ENCODE data around the gene GCC2.

DNA sequence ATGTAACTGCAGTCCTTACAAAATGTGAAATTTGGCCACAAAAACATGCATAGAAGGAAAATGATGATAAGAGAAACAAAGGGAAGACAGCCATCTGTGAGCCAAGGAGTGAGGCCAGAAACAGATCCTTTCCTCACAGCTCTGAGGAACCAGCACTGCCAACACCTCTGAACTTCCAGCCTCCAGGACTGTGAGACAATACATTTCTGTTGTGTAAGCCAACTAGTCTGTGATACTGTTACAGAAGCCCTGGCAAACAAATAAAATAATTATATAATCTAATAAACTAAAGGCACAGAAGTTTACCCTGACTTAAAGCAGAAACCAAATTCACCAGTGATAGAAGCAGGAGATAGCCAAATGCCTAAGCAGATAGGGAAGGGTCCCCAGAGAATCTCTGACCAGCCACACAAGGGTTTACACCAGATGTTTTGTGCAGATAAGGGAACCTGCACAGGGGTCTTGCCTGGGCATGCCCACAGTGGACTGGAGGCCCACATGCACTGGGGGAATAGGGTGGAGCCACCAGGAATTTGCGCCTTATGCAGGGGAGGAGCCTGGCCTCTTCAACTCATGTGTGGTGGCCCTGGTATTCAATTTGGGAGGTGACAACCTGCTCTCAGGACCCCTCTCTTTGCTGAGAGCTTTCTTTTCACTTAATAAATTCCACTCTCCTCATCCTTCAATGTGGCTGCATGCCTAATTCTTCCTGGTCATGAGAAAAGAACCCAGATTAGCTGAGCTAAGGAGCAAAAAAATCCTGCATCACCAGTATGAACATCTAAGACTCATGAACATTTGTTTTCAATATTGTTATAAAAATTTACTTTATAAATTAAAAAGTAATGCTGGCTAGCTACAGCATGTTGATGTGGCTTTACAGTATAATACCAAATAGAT lies 3.8 kb upstream of the GCC2 start:
- TF ChIP-seq, protein P1, sequence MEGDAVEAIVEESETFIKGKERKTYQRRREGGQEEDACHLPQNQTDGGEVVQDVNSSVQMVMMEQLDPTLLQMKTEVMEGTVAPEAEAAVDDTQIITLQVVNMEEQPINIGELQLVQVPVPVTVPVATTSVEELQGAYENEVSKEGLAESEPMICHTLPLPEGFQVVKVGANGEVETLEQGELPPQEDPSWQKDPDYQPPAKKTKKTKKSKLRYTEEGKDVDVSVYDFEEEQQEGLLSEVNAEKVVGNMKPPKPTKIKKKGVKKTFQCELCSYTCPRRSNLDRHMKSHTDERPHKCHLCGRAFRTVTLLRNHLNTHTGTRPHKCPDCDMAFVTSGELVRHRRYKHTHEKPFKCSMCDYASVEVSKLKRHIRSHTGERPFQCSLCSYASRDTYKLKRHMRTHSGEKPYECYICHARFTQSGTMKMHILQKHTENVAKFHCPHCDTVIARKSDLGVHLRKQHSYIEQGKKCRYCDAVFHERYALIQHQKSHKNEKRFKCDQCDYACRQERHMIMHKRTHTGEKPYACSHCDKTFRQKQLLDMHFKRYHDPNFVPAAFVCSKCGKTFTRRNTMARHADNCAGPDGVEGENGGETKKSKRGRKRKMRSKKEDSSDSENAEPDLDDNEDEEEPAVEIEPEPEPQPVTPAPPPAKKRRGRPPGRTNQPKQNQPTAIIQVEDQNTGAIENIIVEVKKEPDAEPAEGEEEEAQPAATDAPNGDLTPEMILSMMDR (IDR thresholded peaks at IDR 0.05; ENCODE audit: insufficient read depth, low read depth, low read length), result no peak
- no peak for TF ChIP-seq EZH2 (IDR thresholded peaks at IDR 0.05; ENCODE audit: insufficient read depth, low read length)
